HCT116 (cell line): ENCODE data around the gene UNC5C. TPM values are rescaled to one million over a fixed set of nuclear protein-coding genes. Genes with fewer than 3 reads are reported as not detected.

ENCODE experiments used
- ATAC-seq: fragments of 200-7000 bp; cut with Tn5 transposase; 2 replicates; pipeline ENCODE4 v1.9.1; 2020; ENCODE audit warnings: mild to moderate bottlenecking, moderate library complexity
- BruUV-seq: library from RNA; stranded (reverse); fragments of 400-500 nt; replicated peaks from 2 replicates; lab custom pipeline; 2021; lab: Mats Ljungman, UMichigan
- CTCF ChIA-PET: fragments of 300-600 bp; sonication (Branson Sonifier 250); formaldehyde crosslinking; loops from one replicate; lab custom pipeline; 2021; ENCODE audit warnings: antibody characterized with exemption; lab: Charles Lee
- POLR2A ChIA-PET: fragments of 300-600, 350-600 bp; sonication (Branson Sonifier 250); formaldehyde crosslinking; loops from one replicate; lab custom pipeline; 2021; ENCODE audit warnings: antibody characterized with exemption; lab: Charles Lee
- RAD21 ChIA-PET, 2 experiments: fragments of 300-600 bp; sonication (Branson Sonifier 250); formaldehyde crosslinking; loops; one replicate each; lab custom pipeline; 2023; ENCODE audit warnings: low total read pairs in 2 of 2; ENCODE audit not compliant: uncharacterized antibody in 2 of 2, unreplicated experiment in 2 of 2, low non-redundant PET in 1 of 2; lab: Charles Lee
- DNase-seq: peaks from one replicate; pipeline ENCODE4 v3.0.0-alpha.2; 2010; ENCODE audit warnings: low read depth, low spot score
- H2AFZ ChIP-seq: fragments of 200-600 bp; shearing (Covaris generic), sonication (generic); 2 replicates; pipeline ENCODE4 v1.6.1; 2017; ENCODE audit warnings: low read depth, mixed run types, mixed read lengths, antibody characterized with exemption, low read length; ENCODE audit not compliant: poor library complexity, severe bottlenecking
- H3K27ac ChIP-seq: 2 replicates; pipeline ENCODE4 v1.5.1; 2012; ENCODE audit warnings: low read depth, low read length
- H3K27me3 ChIP-seq: fragments of 200-600 bp; sonication (generic); 2 replicates; pipeline ENCODE4 v1.6.1; 2016; ENCODE audit warnings: mixed run types, low read length, mixed read lengths; ENCODE audit not compliant: insufficient read depth
- H3K36me3 ChIP-seq, 2 experiments: fragments of 200-500 bp in 1 of 2; fragments of 200-600 bp in 1 of 2; sonication (Bioruptor generic) in 1 of 2; sonication (generic) in 1 of 2; 2 replicates each; pipeline versions ENCODE4 v1.5.1 to v1.6.1; 2014 to 2016; ENCODE audit warnings: low read length in 2 of 2, inconsistent platforms in 1 of 2, mixed read lengths in 1 of 2, mixed run types in 1 of 2; ENCODE audit not compliant: insufficient read depth in 2 of 2, control insufficient read depth in 1 of 2
- H3K4me1 ChIP-seq, 2 experiments: fragments of 200-600 bp in 1 of 2; sonication (generic) in 1 of 2; 2 replicates each; pipeline versions ENCODE4 v1.5.1 to v1.6.1; 2012 to 2017; ENCODE audit warnings: low read length in 2 of 2, inconsistent platforms in 1 of 2, mild to moderate bottlenecking in 1 of 2, mixed read lengths in 1 of 2, mixed run types in 1 of 2, moderate library complexity in 1 of 2; ENCODE audit not compliant: insufficient read depth in 2 of 2, control insufficient read depth in 1 of 2
- H3K4me2 ChIP-seq: fragments of 200-600 bp; sonication (generic); 2 replicates; pipeline ENCODE4 v1.6.1; 2017; ENCODE audit warnings: mixed run types, low read length, mixed read lengths
- H3K4me3 ChIP-seq, 2 experiments: fragments of 200-600 bp in 1 of 2; sonication (generic) in 1 of 2; replicated peaks in 1 of 2; 2 replicates each; pipeline ENCODE4 v1.5.1; 2011 to 2016; ENCODE audit warnings: low read length in 2 of 2, control low read depth in 1 of 2, low read depth in 1 of 2, mild to moderate bottlenecking in 1 of 2, mixed read lengths in 1 of 2, mixed run types in 1 of 2
- H3K79me2 ChIP-seq: fragments of 200-600 bp; sonication (generic); 2 replicates; pipeline ENCODE4 v1.6.1; 2017; ENCODE audit warnings: mild to moderate bottlenecking, mixed run types, low read length, moderate library complexity, mixed read lengths; ENCODE audit not compliant: insufficient read depth
- H3K9ac ChIP-seq: fragments of 200-600 bp; sonication (generic); 2 replicates; pipeline ENCODE4 v1.6.1; 2016; ENCODE audit warnings: low read length, mixed read lengths
- H3K9me2 ChIP-seq: fragments of 200-600 bp; sonication (generic), shearing (Covaris generic); 2 replicates; pipeline ENCODE4 v1.6.1; 2017; ENCODE audit warnings: mixed run types, mild to moderate bottlenecking, moderate library complexity; ENCODE audit not compliant: insufficient read depth
- H3K9me3 ChIP-seq, 2 experiments: fragments of 200-500 bp in 1 of 2; fragments of 200-600 bp in 1 of 2; sonication (Bioruptor generic) in 1 of 2; sonication (generic) in 1 of 2; 2 replicates each; pipeline ENCODE4 v1.6.1; 2014 to 2017; ENCODE audit warnings: low read length in 2 of 2, mixed read lengths in 2 of 2, inconsistent platforms in 1 of 2, low read depth in 1 of 2, mild to moderate bottlenecking in 1 of 2, mixed run types in 1 of 2, moderate library complexity in 1 of 2; ENCODE audit not compliant: control insufficient read depth in 1 of 2, insufficient read depth in 1 of 2
- H4K20me1 ChIP-seq: fragments of 200-600 bp; sonication (generic), shearing (Covaris generic); 2 replicates; pipeline ENCODE4 v1.6.1; 2017; ENCODE audit warnings: mixed run types, mild to moderate bottlenecking, moderate library complexity; ENCODE audit not compliant: insufficient read depth
- CEBPB ChIP-seq: IDR thresholded peaks from 2 replicates; pipeline ENCODE4 v1.6.1; 2012; ENCODE audit warnings: low read depth
- EGR1 ChIP-seq: IDR thresholded peaks from 2 replicates; pipeline ENCODE4 v1.6.1; 2012; ENCODE audit warnings: low read depth
- EZH2phosphoT487 ChIP-seq: fragments of 200-600 bp; IDR thresholded peaks from 2 replicates; pipeline ENCODE4 v1.6.1; 2018; ENCODE audit warnings: antibody characterized with exemption, borderline replicate concordance
- POLR2AphosphoS5 ChIP-seq: IDR thresholded peaks from 2 replicates; pipeline ENCODE4 v1.6.1; 2011; ENCODE audit warnings: mild to moderate bottlenecking, low read depth, low read length, moderate library complexity
- RAD21 ChIP-seq: IDR thresholded peaks from 2 replicates; pipeline ENCODE4 v1.6.1; 2012; ENCODE audit warnings: low read depth, mild to moderate bottlenecking
- SP1 ChIP-seq: IDR thresholded peaks from 2 replicates; pipeline ENCODE4 v1.6.1; 2012; ENCODE audit warnings: low read depth
- SRF ChIP-seq: IDR thresholded peaks from 2 replicates; pipeline ENCODE4 v1.6.1; 2012; ENCODE audit warnings: low read depth
- YY1 ChIP-seq: IDR thresholded peaks from 2 replicates; pipeline ENCODE4 v1.6.1; 2011; ENCODE audit warnings: low read length, low read depth, moderate library complexity, mild to moderate bottlenecking; ENCODE audit not compliant: insufficient replicate concordance; ENCODE audit errors: extremely low read depth
- intact Hi-C: fragments of 100-400 bp; cut with micrococcal nuclease; formaldehyde crosslinking; loops from 2 replicates; pipeline ENCODE4 v1.10.0; 2022
- total RNA-seq: library from RNA; stranded (reverse); gene quantifications from one replicate; pipeline ENCODE4 v1.2.1, GENCODE V29; 2021; ENCODE audit not compliant: unreplicated experiment
- TF ChIP-seq, protein P1 (sequence below): IDR thresholded peaks from 2 replicates; pipeline ENCODE4 v1.6.1; 2012
- TF ChIP-seq, protein P2 (sequence below), 3 experiments: fragments of 200-600 bp in 1 of 3; sonication (generic) in 1 of 3; IDR thresholded peaks in 2 of 3; conservative IDR thresholded peaks in 1 of 3; 2 replicates each; pipeline ENCODE4 v1.5.1; 2012 to 2017; ENCODE audit warnings: low read depth in 2 of 3, low read length in 2 of 3, antibody characterized with exemption in 1 of 3, borderline replicate concordance in 1 of 3, control low read depth in 1 of 3, mild to moderate bottlenecking in 1 of 3, mixed read lengths in 1 of 3, mixed run types in 1 of 3, moderate library complexity in 1 of 3; ENCODE audit not compliant: insufficient read depth in 1 of 3
- TF ChIP-seq, protein P3 (sequence below): IDR thresholded peaks from 2 replicates; pipeline ENCODE4 v1.6.1; 2012
- TF ChIP-seq, protein P4 (sequence below): IDR thresholded peaks from 2 replicates; pipeline ENCODE4 v1.6.1; 2011; ENCODE audit warnings: mild to moderate bottlenecking, low read length, moderate library complexity; ENCODE audit not compliant: insufficient replicate concordance; ENCODE audit errors: extremely low read depth

Gene UNC5C
- total RNA-seq, 1 experiment from 2014 or later = not detected

DNA sequence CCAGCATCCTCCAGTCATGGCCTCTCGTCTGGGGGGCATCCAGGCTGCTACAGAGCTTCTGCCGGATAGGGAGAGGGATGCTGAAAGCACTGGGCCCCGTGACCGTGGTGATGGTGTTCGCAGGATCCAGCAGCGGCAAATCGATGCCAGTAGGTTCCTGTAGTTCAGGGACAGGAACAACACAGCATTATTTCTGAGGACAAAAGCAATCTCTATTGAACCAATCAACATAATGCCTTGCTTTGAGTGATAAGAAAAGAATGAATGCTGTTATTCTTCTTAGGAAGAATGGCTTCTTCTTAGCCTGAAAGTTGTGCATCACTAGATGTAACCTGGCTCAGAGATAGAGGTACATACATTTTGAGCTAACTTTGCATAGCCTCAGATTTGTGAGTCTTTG, 378.6 kb downstream of the UNC5C start:
- ChIA-PET RAD21 (no interaction called here), CTCF (interaction anchor here (1.5 kb wide), 1 partner anchor 14 kb away, joined by 5 read pairs; no protein-coding TSS in a partner anchor), POLR2A (no interaction called here)
- H3K9ac ChIP-seq = no peak overlapping the region
- H2AFZ ChIP-seq = no peak overlapping the region
- H3K36me3 ChIP-seq = no peaks in the 10 kb centered on the region
- H3K9me2 ChIP-seq = no peaks in the 10 kb centered on the region
- BruUV-seq = no TSS peak
- H3K9me3 ChIP-seq = no peaks in the 10 kb centered on the region
- intact Hi-C loops = no loop called here
- TF ChIP-seq YY1 (no peak), CEBPB (no peak), SRF (no peak), SP1 (no peak), POLR2AphosphoS5 (no peak)
- TF ChIP-seq, protein P1, sequence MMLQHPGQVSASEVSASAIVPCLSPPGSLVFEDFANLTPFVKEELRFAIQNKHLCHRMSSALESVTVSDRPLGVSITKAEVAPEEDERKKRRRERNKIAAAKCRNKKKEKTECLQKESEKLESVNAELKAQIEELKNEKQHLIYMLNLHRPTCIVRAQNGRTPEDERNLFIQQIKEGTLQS = no peak
- H3K4me1 ChIP-seq = no peaks in the 10 kb centered on the region
- H3K4me3 ChIP-seq = no peak overlapping the region
- H3K27me3 ChIP-seq = no peaks in the 10 kb centered on the region
- DNase-seq = no peak
- H4K20me1 ChIP-seq = no peaks in the 10 kb centered on the region
- ATAC-seq = no peak
- no peak overlapping the region for H3K27ac ChIP-seq
- no peaks in the 10 kb centered on the region for H3K79me2 ChIP-seq
- H3K4me2 ChIP-seq = no peak overlapping the region

DNA sequence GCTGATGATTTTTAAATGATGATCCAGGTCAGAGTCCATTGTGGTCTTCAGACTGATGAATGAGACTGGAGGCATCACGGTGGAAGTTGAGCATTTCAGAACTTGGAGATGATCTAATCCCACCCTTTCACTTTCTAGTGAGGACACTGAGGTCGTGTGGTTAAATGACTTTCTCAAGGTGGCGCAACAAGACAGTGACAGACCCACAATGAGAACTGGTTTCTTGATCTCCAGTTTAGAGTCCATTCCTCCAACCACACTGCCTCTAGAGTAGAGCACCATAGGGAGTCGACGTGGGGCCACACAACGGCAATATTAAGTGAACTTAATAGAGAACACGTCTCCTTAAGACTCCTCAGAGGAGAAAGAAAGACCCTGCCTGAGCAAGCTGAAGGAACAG, 381.0 kb downstream of the UNC5C start:
- Histone ChIP-seq H4K20me1 (no peaks in the 10 kb centered on the region), H2AFZ (no peak overlapping the region), H3K9me3 (no peaks in the 10 kb centered on the region), H3K4me2 (no peak overlapping the region), H3K4me1 (no peaks in the 10 kb centered on the region), H3K9ac (no peak overlapping the region), H3K79me2 (no peaks in the 10 kb centered on the region), H3K9me2 (no peaks in the 10 kb centered on the region), H3K27ac (no peak overlapping the region), H3K27me3 (no peaks in the 10 kb centered on the region), H3K4me3 (no peak overlapping the region), H3K36me3 (no peaks in the 10 kb centered on the region)
- RAD21 ChIA-PET = no interaction called here
- BruUV-seq = no TSS peak
- no peak for DNase-seq
- POLR2A ChIA-PET = no interaction called here
- intact Hi-C loops = loop anchor here (1.0 to 10.0 kb wide), 4 partner anchors 347 to 1984 kb away; no protein-coding TSS in a partner anchor
- ATAC-seq = no peak; the same call in 1 of the 2 replicates
- CTCF ChIA-PET = no interaction called here
- TF ChIP-seq EGR1 (no peak), RAD21 (peak; percentile 51), EZH2phosphoT487 (no peak)
- TF ChIP-seq, protein P2, sequence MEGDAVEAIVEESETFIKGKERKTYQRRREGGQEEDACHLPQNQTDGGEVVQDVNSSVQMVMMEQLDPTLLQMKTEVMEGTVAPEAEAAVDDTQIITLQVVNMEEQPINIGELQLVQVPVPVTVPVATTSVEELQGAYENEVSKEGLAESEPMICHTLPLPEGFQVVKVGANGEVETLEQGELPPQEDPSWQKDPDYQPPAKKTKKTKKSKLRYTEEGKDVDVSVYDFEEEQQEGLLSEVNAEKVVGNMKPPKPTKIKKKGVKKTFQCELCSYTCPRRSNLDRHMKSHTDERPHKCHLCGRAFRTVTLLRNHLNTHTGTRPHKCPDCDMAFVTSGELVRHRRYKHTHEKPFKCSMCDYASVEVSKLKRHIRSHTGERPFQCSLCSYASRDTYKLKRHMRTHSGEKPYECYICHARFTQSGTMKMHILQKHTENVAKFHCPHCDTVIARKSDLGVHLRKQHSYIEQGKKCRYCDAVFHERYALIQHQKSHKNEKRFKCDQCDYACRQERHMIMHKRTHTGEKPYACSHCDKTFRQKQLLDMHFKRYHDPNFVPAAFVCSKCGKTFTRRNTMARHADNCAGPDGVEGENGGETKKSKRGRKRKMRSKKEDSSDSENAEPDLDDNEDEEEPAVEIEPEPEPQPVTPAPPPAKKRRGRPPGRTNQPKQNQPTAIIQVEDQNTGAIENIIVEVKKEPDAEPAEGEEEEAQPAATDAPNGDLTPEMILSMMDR (IDR thresholded peaks at IDR 0.05 in 2 of 3, conservative IDR thresholded peaks at IDR 0.05 in 1 of 3; ENCODE audit: borderline replicate concordance in 1 of 3, insufficient read depth in 1 of 3, low read depth in 2 of 3, low read length in 2 of 3) = peak in 1 of 3 experiments; percentile 17; a peak in 1 of 6 replicates
- TF ChIP-seq, protein P3, sequence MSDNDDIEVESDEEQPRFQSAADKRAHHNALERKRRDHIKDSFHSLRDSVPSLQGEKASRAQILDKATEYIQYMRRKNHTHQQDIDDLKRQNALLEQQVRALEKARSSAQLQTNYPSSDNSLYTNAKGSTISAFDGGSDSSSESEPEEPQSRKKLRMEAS = no peak
- TF ChIP-seq, protein P4, sequence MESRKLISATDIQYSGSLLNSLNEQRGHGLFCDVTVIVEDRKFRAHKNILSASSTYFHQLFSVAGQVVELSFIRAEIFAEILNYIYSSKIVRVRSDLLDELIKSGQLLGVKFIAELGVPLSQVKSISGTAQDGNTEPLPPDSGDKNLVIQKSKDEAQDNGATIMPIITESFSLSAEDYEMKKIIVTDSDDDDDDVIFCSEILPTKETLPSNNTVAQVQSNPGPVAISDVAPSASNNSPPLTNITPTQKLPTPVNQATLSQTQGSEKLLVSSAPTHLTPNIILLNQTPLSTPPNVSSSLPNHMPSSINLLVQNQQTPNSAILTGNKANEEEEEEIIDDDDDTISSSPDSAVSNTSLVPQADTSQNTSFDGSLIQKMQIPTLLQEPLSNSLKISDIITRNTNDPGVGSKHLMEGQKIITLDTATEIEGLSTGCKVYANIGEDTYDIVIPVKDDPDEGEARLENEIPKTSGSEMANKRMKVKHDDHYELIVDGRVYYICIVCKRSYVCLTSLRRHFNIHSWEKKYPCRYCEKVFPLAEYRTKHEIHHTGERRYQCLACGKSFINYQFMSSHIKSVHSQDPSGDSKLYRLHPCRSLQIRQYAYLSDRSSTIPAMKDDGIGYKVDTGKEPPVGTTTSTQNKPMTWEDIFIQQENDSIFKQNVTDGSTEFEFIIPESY = no peak
- TF ChIP-seq, protein P1 = no peak
